Activated effector memory CD4-positive, alpha-beta T cell treated with Interleukin-2 at 50 U/mL for 16 hours (primary cell): ENCODE measurements around the gene METTL16.
A peak's percentile ranks its signal among the peaks of the same experiment; 100 is the strongest.

ENCODE experiments used
- DNase-seq: peaks from one replicate; pipeline ENCODE4 v3.0.0-alpha.2; 2020

METTL16 gene

DNA sequence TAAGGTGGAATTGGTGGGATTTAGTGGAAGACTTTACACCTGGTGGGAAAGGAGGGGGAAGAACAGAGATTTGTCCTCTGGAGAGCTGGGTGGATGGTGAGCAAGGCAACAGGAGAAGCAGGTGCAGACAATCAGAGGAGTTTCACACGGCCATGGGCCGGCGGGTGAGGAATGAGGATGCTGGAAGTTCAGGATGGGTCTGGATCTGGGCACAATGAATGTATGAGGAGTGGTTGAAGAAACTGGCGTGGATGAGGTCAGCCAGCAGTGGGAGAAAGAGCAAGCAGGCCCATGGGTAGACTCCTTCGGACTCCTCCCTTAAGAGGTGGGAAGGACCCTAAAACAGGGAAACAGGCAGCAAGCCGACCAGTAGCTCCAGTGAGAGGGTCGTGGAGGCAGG, 100.7 kb downstream of the METTL16 start:
- DNase-seq: no peak

DNA sequence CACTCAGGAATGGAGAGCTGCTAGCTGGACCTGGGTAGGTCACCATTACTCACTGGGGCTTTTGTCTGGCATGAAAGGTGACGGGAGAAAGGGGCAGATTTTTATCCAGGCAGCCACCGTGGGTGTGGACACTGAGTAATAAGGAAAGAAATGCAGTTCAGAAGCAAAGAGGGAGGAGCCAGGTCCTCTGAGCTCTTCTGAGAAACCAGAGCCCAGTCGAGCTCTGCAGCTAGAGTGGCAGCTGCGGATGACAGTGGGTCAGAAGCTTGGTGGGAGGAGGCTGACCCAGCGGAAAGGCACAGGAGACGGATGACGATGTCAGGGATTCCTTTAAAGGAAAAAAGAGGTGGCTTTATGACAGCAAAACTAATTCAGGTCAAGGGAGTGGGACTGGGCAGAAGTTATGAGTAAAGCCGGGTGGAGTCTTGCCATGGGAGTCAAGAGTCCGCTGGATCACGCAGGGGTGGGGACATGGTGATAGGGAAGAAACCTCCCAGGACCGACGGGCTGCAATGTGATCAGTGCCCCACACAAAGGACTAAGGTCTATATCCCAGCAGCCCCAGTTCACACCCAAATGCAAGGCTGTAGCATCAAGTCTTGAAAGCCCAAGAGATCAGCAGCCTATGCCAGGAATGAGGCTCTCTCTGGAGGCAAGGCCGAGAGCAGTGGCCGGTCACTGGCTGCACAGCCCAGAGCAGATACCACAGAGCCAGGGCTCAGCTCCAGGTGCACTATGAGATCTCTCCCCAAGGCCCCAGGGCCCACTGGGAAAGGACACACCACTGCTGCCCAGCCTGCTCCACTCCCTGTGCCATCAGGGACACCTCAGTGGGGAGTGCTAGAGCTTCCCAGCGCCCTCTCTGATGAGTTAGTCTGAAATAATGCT, 104.5 kb downstream of the METTL16 start:
- DNase-seq: no peak

DNA sequence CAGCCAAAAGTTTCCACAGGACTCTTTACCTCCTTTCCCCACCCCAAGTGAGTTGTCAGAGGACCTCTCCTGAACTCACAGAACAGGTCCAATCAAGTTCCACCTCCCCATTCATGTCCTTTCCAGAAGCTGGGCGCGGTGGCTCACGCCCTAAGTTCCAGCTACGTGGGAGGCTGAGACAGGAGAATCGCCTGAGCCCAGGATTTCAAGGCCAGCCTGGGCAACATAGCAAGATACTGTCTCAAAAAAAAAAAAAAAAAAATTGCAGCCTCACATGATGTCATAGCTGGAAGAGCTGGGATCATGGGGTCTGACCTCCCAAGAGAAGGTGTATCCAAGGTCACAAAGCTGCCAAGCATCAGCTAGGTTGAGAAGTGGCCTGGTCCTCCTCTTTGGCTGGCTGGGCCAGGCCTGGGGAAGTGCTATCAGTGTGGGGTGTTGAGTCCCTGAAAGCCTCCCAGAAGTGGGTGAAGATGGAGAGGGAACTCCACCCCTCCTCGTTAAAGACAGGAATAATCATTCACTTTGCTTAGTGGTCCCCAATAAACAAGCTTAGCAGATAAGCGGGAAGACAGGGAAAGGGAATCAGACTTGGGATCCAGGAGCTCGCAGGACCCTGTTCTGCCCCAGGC, 105.3 kb downstream of the METTL16 start:
- DNase-seq: no peak

DNA sequence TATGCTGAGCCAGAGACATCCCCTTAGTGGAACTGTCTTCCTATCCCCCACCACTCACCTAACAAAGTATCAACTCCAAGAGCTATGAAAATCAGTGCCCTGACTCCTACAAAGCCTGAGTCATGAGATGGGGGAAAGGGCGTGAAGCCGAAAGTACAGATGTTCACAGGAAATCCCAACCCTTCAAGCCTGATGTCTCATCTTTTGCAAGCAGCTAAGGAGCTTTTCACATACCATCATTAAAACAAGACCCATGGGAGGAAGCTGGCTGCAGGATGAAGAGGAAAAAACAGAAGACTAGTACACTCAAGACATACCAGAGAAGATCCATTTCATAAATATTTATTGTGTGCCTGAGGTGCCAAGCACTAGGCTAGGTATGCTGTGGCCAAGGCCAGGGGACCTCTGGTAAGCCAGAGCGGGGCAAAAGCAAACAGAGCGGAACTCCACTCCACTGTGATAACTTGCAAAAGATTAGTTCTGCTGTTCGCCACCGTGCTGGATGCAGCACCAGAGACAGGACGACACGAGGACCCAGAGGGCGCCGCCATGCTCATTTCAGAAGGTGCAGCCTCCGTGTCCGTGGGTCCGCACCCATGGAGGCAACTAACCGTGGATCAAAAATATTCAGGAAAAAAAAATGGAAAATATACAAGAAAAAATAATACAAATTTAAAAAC, 106.3 kb downstream of the METTL16 start:
- DNase-seq: no peak

DNA sequence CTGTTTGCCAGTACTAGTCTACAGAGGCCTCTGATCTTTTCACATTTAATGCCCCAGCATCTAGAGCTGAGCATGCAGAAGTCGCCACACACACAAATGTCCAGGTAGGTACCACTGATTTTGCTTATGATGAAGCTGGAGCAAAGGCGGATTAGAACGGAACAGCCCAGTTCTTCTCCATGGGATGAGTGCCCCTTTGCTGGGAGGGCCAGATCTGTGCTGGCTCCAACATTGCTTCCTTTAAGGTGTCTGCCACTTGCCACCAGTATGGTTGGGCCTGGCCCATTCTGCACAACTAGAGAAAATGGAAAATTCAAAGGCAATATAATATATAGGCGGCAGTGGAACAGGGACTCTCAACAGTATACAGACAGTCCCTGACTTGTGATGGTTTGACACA, 108.6 kb downstream of the METTL16 start:
- no peak for DNase-seq

DNA sequence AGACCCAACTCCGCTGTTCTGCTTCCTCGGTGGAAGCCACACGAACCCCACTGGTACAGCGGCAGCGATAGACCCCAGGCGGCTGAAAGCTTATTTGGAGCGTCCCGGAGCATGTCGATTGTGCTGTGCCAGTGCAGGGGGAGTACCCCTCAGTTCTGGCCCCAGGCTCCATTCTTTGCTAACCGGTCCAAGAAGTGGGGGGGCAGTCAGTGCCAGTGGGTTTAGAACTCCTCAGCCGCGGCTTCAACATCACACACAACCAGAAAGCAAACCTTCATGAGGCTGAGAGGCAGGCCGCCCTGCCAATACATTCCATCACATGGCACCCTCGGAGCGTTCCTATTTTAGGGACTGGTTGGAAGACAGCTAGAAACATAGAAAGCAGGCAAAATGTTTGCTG, 109.1 kb downstream of the METTL16 start:
- DNase-seq: no peak

DNA sequence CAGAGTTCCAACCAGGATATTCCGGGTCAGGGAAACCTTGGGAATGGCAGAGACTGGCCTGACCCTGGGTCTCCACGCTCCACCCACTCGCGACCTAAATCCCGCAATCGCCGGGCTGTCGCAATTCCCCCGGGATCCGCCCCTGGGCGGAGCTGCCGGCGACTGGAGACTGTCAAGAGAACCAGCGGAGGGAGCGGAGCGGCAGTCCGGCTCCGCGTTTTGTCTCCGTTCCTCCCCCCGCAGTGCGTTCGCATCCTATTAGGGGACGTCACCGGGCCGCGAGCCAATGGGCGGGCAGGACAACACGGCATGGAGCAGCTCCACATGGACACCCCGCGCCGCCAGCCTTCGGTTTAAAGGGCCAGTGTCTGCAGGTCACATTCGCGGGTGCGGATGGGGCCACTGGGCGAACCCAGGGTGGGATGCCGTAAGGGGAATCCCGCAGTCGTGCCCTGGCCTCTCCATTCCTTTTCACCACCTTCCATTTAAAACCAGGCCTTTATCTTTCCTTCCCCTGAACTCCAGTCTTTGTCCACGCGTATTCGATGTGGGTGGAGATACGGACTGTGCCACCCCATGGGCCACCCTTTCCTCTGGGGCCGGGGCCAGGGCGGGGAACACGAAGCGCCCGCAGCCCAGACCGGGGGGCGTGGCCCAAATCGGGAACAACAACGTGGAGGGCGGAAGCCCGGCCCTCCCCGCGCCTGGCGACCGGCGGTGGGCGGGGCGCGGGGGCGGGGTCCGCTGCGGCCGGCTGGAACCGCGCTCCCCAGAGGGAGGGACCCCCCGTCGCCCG, 110.1 kb downstream of the METTL16 start:
- DNase-seq: peak; percentile 99

DNA sequence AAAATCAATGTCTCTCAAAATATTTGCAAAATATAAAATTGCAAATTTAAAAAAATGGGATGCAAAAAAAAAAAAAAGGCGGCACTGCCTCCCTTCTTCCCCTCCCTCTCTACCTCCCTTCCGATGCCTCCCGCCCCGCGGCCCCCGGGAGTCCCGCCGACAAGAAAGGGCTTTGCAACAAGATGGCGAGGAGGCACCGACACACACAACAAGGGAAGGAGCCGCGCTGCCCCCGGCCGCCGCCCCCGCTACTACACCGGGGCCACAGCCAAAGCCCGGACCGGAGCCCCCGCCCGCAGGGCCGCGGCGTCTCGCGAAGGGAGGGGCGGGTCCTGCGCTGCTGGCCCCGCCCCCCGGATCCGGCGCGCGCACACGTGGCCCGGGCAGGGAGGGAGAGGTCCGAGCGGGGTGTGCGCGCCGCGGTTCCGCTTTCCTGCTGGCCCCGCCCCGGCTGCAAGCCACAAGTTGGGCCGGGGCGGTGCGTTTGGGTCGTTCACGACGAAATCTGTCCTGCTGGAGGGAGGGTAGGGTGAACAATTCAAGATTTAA, 110.7 kb downstream of the METTL16 start, which contains the start of gene MNT:
Gene MNT, minus strand, starts transcription at position 184 of the 549 bp plus-strand sequence. CDS start 348 bp downstream, outside the sequence.
- DNase-seq: peak; percentile 93

DNA sequence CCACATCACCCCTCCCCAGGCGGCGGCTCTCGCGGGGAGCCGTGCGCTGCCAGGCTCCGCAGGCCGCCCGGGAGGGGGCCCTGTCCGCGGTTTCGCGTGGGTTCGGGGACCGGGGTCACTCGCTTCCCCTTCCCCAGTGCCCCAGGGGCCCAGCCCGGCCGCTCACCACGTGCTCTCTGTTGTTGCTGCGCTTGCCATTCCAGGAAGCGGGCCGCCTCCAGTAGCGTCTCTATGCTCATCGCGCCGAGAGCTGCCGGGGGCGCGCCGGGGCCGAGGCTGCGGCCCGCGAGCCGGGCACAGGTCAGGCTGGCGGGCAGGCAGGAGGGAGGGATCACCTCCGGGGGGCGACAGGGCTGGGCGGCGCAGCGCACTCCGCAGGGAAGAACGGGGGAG, 111.2 kb downstream of the METTL16 start:
- peak; percentile 51 for DNase-seq

DNA sequence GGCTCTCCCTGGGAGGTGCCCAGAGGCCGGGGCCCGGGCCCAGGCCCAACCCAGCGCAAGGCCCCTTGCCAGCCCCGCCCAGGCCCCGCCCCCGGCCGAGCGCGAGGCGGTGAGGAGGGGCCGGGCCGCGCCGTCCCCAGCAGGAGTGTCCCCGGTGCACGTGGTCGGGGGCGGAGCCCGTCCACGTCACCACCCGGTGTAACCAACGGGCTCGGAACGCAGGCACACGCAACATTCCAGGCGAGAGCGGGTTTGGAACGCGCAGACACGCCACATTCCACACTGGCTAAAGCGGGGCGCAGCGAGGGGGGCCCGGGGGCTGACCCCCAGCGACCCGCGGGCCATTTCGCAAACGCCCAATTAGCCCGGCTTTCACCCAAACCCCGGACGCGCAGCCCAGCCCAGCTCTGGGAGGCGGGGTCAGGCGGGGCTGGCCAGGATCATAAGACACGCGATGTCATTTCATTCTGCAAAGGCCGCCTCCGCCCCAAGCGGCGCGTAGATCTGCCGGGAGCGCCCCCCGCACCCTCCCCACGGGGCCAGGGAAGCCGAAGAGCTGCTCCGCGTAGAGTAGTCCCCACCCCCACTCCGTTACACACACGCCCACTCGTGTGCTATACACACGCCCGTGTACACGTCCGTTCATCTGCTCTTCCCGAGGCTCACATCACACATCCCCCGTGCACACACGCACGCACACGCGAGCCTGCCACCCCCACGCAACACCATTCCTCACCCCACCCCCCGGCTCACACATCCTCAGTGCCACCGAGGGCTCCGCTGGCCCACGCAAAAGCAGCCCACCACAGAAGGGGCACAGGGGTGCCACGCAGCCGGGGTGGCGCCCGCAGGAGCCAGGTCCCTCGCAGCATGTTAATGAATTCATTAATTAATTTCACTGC, 111.9 kb downstream of the METTL16 start:
- DNase-seq: peak; percentile 89

DNA sequence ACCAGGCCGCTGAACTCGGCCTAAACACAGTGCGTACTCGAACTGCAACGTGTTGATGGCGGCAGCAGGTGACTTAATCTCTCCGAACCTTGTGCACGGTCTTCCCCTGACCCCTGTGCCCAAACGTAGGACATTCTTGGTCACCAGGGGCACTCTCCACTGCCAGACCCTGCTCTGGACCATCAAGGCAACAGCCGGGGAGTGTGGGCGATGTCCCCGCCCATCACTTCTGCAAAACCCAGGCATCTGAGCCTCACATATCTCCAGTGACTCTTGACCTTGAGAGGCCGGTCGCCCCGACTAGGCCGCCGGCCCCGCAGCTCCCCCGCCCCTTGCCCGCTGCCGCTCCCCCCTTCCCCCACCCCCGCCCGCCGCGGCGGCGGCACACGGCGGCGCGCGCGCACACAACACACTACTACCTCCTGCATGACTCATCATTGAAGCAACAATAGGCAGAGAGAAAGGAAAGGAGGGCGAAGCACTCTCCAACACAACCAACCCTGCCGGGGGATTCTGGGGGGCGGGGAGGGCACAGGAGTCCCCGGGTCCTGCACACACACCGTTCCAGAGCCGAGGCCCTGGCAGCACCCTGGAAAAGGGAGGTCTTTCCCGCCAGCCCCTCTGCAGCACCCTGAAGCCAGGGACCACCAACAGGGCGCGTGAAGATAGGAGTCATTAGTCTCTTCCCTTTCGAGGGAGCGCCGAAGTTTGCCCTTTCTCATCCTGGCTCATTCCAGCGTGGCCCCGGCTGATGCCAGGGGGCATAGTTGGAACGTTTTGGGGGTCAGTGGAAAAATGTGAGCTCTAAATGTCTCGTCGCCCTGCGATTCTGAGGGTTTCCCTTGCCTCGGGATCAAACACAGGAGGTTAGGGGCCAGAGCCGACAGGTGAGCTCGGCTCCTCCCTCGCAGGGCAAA, 112.8 kb downstream of the METTL16 start:
- DNase-seq: peak; percentile 51

DNA sequence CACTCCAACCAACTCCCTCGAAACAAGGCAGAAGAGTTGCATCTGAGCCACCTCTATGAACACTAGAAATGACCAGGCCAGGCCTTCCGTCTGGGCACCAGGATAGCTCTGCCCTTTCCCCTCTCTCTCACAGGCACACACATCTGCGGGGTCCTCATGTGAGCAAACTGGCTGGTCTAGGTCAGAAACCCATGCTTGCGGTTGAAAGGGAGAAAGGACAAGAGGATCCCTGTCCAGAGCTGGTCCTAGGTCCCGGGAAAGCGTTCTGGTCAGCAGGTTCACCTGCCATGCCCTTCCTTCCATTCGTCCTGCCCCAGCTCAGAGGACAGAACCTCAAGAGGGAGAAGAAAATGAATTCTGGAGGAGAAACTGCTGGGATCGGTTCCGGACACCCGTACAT, 113.5 kb downstream of the METTL16 start:
- no peak for DNase-seq

DNA sequence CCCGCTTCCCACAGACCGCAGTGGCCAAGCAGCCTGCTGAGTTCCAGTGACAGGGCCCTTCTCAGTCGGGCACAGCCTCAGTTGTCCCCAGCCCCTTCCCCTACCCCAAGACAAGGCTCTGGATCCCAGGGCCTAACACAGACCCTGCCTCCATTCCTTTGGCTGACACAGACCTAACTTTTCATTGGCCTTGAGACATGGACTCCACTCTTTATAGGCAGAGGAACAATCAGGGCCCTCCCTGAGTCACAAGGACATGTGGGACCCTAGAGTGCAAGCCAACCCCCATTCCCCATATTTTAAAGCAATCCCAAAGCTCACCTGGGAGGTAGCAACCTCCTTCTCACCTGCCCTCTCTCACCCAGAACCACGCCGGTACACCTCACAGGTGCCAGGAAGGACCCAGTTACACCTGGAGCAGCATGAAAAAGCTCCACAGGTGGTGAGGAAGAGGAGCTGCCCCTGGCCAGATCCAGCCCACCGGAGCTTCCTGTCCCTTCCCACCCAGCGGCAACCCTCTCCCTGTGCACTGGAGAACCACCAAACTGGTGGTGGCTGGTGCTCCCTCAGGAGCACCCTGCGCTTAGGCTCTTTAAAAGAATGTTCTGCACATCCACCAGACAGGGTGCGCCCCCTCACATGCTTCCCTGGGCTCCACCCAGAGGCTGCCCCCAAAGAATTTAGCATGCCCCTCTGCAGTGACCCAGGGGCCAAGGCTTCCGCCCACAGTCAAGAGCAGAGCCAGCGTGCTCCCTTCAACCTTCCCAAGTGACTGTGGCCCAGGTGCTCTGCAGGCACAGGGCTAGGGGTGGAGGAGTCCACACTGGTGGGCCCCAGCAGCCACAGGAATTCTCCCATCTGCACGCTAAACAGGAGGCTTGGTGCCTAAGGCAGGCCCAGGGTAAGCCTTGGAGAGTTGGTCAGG, 114.2 kb downstream of the METTL16 start:
- DNase-seq: no peak

DNA sequence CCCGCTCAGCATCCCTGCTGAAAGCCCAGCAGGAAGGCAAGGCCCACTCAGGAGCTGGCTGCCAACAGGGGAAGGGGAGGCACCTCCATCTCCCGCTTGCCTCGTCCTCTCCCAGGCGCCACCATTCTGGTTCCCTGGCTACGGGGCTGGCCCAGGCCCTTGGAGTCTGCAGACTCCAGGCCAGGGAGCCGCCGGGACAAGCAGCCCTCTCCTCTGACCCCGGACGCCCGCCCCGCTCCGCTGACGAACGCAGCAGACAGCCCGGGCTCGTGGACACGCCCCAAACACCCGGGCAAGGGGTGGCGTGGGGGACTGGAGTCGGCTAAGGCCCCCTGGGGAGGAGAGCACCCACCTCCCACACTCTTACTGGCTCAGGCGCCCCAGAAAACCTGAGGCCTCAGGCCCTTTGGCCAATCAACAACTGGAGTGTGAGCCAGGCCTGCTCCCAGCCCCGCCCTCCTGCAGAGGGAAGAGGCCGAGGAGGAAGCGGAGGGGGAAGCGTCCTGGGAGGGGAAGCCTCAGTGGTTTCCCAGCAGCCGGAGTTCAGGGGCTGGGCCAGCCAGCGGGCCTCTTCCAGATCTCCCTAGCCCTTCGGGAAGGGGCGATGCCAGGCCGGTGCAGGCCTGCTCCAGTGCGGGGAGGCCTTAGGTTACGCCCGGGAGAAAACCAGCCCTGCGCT, 115.0 kb downstream of the METTL16 start:
- peak; percentile 15 for DNase-seq

DNA sequence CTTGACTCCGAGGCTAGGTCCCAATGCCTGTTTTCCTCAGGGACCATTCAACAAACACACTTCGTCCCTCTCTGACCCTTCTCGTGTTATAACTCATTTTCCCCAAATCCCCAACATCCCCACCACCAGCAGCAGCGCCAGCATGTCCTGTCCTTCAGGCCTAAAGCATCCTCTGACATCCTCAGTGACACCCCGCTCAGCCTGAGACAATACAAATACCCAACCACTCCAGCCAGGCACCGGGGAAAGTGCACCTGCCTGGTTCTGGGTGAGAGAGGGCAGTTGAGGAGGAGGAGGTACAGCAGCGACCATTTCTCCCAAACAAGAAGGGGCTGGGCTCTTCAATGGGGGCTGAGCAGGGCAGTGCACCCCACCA, 115.5 kb downstream of the METTL16 start:
- no peak for DNase-seq

DNA sequence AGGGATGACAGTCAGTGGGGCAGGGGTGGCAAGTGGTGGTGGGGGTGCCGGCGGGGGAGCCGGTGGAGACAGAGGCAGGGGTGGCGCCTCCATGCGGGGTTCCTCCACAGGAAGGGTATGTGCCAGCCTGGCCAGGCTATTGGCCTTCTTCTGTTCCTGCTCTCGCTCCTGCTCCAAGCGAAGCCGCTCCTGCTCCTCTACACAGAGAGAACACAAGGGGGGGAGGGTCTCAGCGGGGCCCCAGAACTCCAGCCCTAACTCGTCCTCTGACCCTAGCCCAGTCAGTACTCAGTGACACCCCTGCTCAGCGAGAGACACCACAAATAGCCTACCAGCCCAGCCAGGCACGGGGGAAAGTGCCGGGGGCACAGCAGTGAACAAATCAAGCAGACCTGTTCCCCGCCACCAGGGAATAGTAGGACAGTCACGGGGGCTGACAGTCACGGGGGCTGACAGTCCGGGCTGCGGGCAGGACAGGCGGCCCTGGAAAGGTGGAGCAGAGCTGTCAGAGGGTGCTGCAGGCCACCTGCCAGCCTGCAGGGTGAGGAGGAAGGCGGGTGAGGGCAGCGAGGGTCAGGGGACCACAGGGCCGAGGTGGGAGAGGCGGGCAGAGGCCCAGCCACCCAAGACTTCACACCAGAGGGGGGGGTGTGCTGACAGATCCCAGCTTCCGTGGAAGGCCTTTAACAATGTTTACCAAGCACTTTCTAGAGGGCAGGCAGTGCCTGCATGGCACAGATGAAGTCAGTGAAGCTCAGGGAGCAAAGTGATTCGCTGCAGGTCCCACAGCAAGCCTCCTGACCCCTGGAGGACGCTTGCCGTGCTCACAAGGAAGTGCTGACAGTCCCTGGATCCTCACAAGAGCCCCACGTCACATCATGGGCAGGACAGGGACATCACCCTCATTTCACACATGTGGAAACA, 116.2 kb downstream of the METTL16 start:
- DNase-seq: no peak

DNA sequence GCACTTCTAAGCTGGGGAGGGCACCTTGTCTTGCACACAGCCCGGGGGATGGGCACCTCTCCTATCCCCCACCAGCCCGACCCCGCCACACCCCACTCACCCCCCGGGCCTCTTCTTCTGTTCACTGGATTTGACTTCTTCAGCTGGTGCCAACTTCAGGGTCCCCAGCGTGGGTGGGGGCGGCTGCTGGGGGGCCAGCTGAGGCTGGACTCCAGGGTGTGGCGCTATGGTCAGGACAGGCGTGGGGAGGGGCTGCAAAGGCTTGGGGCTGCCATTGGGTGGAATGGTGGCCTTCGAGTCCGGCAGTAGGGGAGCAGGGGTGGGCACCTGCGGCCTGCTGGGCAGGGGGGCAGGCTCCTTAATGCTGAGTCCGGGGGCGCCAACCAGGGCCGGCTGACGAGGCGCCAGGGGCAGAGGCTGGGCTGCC, 116.9 kb downstream of the METTL16 start:
- DNase-seq: no peak
